ENCODE data around the gene GPATCH2. TPM values are rescaled to one million over a fixed set of nuclear protein-coding genes. Genes with fewer than 3 reads are reported as not detected.
A peak's percentile ranks its signal among the peaks of the same experiment; 100 is the strongest.

Gene GPATCH2
- total RNA-seq, 1 experiment from 2014 or later: 17.2 TPM

- peak overlapping the region; percentile 49 for H3K9ac ChIP-seq (ENCODE audit: low read length)
- H3K9me3 ChIP-seq (ENCODE audit: low read length): no peaks in the 10 kb centered on the region
- H4K20me1 ChIP-seq (ENCODE audit: low read length): no peaks in the 10 kb centered on the region
- DNase-seq: peak; percentile 98
- H2AFZ ChIP-seq (ENCODE audit: low read length): peak overlapping the region; percentile 35
- peak overlapping the region; percentile 71 for H3K4me2 ChIP-seq (ENCODE audit: low read length)
- ChIA-PET POLR2A (ENCODE audit: unreplicated experiment) (interaction anchor here (0.6 to 1.3 kb wide), 2 partner anchors 30 to 479 kb away, joined by 3 to 9 read pairs; partner anchors contain the start of genes GPATCH2 and SPATA17), CTCF (interaction anchor here (0.5 to 1.4 kb wide), 4 partner anchors 135 to 910 kb away, joined by 3 to 8 read pairs (median 4); no protein-coding TSS in a partner anchor)
- peaks cover 13% of the 10 kb centered on the region for H3F3A ChIP-seq (ENCODE audit: low read length, unreplicated experiment)
- H3K9me2 ChIP-seq (replicated peaks; ENCODE audit: low read length): no peaks in the 10 kb centered on the region
- peak overlapping the region; percentile 86 for H3K27ac ChIP-seq (ENCODE audit: low read length)
- peak; percentile 93 for ATAC-seq
- H3K4me3 ChIP-seq (ENCODE audit: low read length): peak overlapping the region; percentile 48; the same call in 1 of the 2 replicates
- TF ChIP-seq EZH2 (IDR thresholded peaks at IDR 0.05; ENCODE audit: low read length, unreplicated experiment): no peak
- peak; percentile 83 for TF ChIP-seq CTCF (conservative IDR thresholded peaks at IDR 0.05; ENCODE audit: low read depth, low read length)
- TF ChIP-seq EZH2phosphoT487 (IDR thresholded peaks at IDR 0.05; ENCODE audit: borderline replicate concordance, low read length): no peak
- intact Hi-C loops (cut with micrococcal nuclease): loop anchor here (1.0 to 5.0 kb wide), 6 partner anchors 30 to 910 kb away; partner anchors contain the start of genes GPATCH2 and SPATA17
- no peaks in the 10 kb centered on the region for H3K36me3 ChIP-seq (ENCODE audit: low read depth, low read length)
- no peaks in the 10 kb centered on the region for H3K79me2 ChIP-seq (ENCODE audit: low read length)
- no peaks in the 10 kb centered on the region for H3K27me3 ChIP-seq (ENCODE audit: low read length)
- H3K4me1 ChIP-seq (ENCODE audit: insufficient read depth, low read length): peaks cover 24% of the 10 kb centered on the region
- no TSS peak for BruUV-seq (replicated peaks)
Measured at GRCh38 chr1:217660353-217661062, 29.6 kb upstream of the GPATCH2 start.

DNA sequence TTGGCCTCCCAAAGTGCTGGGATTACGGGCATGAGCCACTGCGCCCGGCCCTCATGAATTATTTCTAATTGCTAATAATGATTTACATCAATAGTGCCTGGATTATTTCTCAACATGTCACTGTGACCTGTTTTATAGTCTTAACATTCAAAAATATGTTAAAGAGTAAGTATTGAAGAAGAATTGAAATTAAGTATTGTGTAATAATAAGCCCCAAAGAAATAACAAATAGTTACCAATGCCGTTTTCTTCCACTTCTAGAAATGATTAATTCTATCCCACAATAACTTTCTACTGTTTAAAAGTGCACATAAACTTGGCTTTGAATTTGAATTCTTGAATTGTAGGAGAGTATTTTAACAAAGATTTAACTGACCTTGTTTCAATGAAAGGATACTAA lies 19.8 kb upstream of the GPATCH2 start:
- no peaks in the 10 kb centered on the region for H3K27me3 ChIP-seq (ENCODE audit: low read length)
- H3K9me3 ChIP-seq (ENCODE audit: low read length): no peaks in the 10 kb centered on the region
- H3K27ac ChIP-seq (ENCODE audit: low read length): no peak overlapping the region
- no peak overlapping the region for H2AFZ ChIP-seq (ENCODE audit: low read length)
- no peaks in the 10 kb centered on the region for H3K36me3 ChIP-seq (ENCODE audit: low read depth, low read length)
- no peak for TF ChIP-seq EZH2 (IDR thresholded peaks at IDR 0.05; ENCODE audit: low read length, unreplicated experiment)
- TF ChIP-seq CTCF (conservative IDR thresholded peaks at IDR 0.05; ENCODE audit: low read depth, low read length): no peak
- TF ChIP-seq EZH2phosphoT487 (IDR thresholded peaks at IDR 0.05; ENCODE audit: borderline replicate concordance, low read length): no peak
- H3K9ac ChIP-seq (ENCODE audit: low read length): no peak overlapping the region
- no peaks in the 10 kb centered on the region for H3K79me2 ChIP-seq (ENCODE audit: low read length)
- intact Hi-C loops (cut with micrococcal nuclease): no loop called here
- no peaks in the 10 kb centered on the region for H3F3A ChIP-seq (ENCODE audit: low read length, unreplicated experiment)
- ChIA-PET POLR2A (ENCODE audit: unreplicated experiment) (no interaction called here), CTCF (no interaction called here)
- no peaks in the 10 kb centered on the region for H3K9me2 ChIP-seq (replicated peaks; ENCODE audit: low read length)
- ATAC-seq: no peak
- no TSS peak for BruUV-seq (replicated peaks)
- H3K4me3 ChIP-seq (ENCODE audit: low read length): no peak overlapping the region
- no peaks in the 10 kb centered on the region for H4K20me1 ChIP-seq (ENCODE audit: low read length)
- no peaks in the 10 kb centered on the region for H3K4me1 ChIP-seq (ENCODE audit: insufficient read depth, low read length)
- no peak overlapping the region for H3K4me2 ChIP-seq (ENCODE audit: low read length)
- no peak for DNase-seq

DNA sequence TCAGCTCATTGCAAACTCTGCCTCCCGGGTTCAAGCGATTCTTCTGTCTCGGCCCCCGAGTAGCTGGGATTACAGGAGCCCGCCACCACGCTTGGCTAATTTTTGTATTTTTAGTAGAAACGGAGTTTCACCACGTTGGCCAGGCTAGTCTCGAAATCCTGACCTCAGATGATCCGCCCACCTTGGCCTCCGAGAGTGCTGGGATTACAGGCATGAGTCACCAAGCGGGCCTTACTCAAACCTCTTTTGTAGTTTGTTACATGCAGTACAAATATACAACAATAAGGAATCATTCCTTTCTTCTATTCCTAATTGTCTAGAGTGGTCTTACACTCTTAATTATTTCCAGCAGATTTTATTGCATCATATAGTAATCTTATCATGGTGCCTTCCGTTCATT lies 16.9 kb upstream of the GPATCH2 start:
- Histone ChIP-seq H3K9me2 (replicated peaks; ENCODE audit: low read length) (no peaks in the 10 kb centered on the region), H3K9ac (ENCODE audit: low read length) (no peak overlapping the region), H3K79me2 (ENCODE audit: low read length) (no peaks in the 10 kb centered on the region), H3K4me2 (ENCODE audit: low read length) (no peak overlapping the region), H3K4me1 (ENCODE audit: insufficient read depth, low read length) (no peaks in the 10 kb centered on the region), H3K27me3 (ENCODE audit: low read length) (no peaks in the 10 kb centered on the region), H3K4me3 (ENCODE audit: low read length) (no peak overlapping the region), H2AFZ (ENCODE audit: low read length) (no peak overlapping the region), H3F3A (ENCODE audit: low read length, unreplicated experiment) (no peaks in the 10 kb centered on the region), H3K9me3 (ENCODE audit: low read length) (no peaks in the 10 kb centered on the region), H4K20me1 (ENCODE audit: low read length) (no peaks in the 10 kb centered on the region), H3K27ac (ENCODE audit: low read length) (no peak overlapping the region), H3K36me3 (ENCODE audit: low read depth, low read length) (no peaks in the 10 kb centered on the region)
- peak; percentile 9 for DNase-seq
- no peak for TF ChIP-seq EZH2 (IDR thresholded peaks at IDR 0.05; ENCODE audit: low read length, unreplicated experiment)
- TF ChIP-seq CTCF (conservative IDR thresholded peaks at IDR 0.05; ENCODE audit: low read depth, low read length): no peak
- no peak for TF ChIP-seq EZH2phosphoT487 (IDR thresholded peaks at IDR 0.05; ENCODE audit: borderline replicate concordance, low read length)
- intact Hi-C loops (cut with micrococcal nuclease): no loop called here
- no peak for ATAC-seq
- BruUV-seq (replicated peaks): no TSS peak
- CTCF ChIA-PET: no interaction called here
- POLR2A ChIA-PET (ENCODE audit: unreplicated experiment): no interaction called here
